Measurements from ENCODE around the gene VPS37B. TPM values are rescaled to one million over a fixed set of nuclear protein-coding genes. Genes with fewer than 3 reads are reported as not detected.

The VPS37B gene
- 53.7 and 59.2 TPM in 2 replicates for total RNA-seq

GRCh38 chr12:122895704-122896636, at the start of gene VPS37B:
VPS37B (minus strand) TSS chr12:122896124; CDS start chr12:122896062, 62 bp downstream.

GRCh38 chr12:122834921-122835749, 60.8 kb downstream of the VPS37B start, which contains the start of gene HIP1R:
HIP1R (plus strand) TSS chr12:122835457; CDS start chr12:122835551, 94 bp downstream.

Other genes with a start within 250 kb of the VPS37B start
- 0.61 and 2.1 TPM in 2 replicates for gene HCAR2, start 192.8 kb downstream of the VPS37B start, total RNA-seq
- gene HCAR3, start 179.3 kb downstream of the VPS37B start, total RNA-seq: 1.4 and 4.3 TPM in 2 replicates
- 0.11 and 0.31 TPM in 2 replicates for gene HCAR1, start 165.3 kb downstream of the VPS37B start, total RNA-seq
- 30.9 and 33.2 TPM in 2 replicates for gene DENR, start 143.3 kb downstream of the VPS37B start, total RNA-seq
- gene CCDC62, start 121.6 kb downstream of the VPS37B start, total RNA-seq: 0.23 TPM in 2 replicates
- gene HIP1R, start 60.7 kb downstream of the VPS37B start, total RNA-seq: 43.9 and 47.3 TPM in 2 replicates
- gene ABCB9, start 70.3 kb upstream of the VPS37B start, total RNA-seq: 6.3 and 10.5 TPM in 2 replicates
- 7.0 and 15.6 TPM in 2 replicates for gene OGFOD2, start 79.1 kb upstream of the VPS37B start, total RNA-seq
- 262 and 285 TPM in 2 replicates for gene ARL6IP4, start 84.6 kb upstream of the VPS37B start, total RNA-seq

Measured in hair follicular keratinocyte (primary cell).